H9 (cell line): Measurements from ENCODE around the gene MAP6. TPM values are rescaled to one million over a fixed set of nuclear protein-coding genes. Genes with fewer than 3 reads are reported as not detected.

Source experiments
- DNase-seq: peaks from one replicate; pipeline ENCODE4 v3.0.0-alpha.2; 2017
- H2AFZ ChIP-seq: one replicate; pipeline ENCODE4 v1.6.1; 2013; ENCODE audit warnings: mild to moderate bottlenecking, low read length, control low read depth, moderate library complexity
- H2AK5ac ChIP-seq: 2 replicates; pipeline ENCODE4 v1.6.1; 2013; ENCODE audit warnings: low read length, control low read depth, mixed read lengths; ENCODE audit not compliant: insufficient read length
- H2BK120ac ChIP-seq: one replicate; pipeline ENCODE4 v1.6.1; 2013; ENCODE audit warnings: low read depth, mild to moderate bottlenecking, low read length, control low read depth, inconsistent platforms; ENCODE audit not compliant: poor library complexity, severe bottlenecking
- H2BK12ac ChIP-seq: 2 replicates; pipeline ENCODE4 v1.6.1; 2013; ENCODE audit warnings: low read length, control low read depth, mixed read lengths, low read depth; ENCODE audit not compliant: insufficient read length
- H2BK15ac ChIP-seq: 2 replicates; pipeline ENCODE4 v1.6.1; 2013; ENCODE audit warnings: low read depth, low read length, control low read depth
- H2BK20ac ChIP-seq: one replicate; pipeline ENCODE4 v1.6.1; 2013; ENCODE audit warnings: low read depth, mild to moderate bottlenecking, low read length, control low read depth, inconsistent platforms; ENCODE audit not compliant: poor library complexity, severe bottlenecking
- H2BK5ac ChIP-seq: 2 replicates; pipeline ENCODE4 v1.6.1; 2013; ENCODE audit warnings: low read length, control low read depth, mixed read lengths; ENCODE audit not compliant: insufficient read length
- H3K14ac ChIP-seq: 2 replicates; pipeline ENCODE4 v1.6.1; 2013; ENCODE audit warnings: low read length, control low read depth; ENCODE audit not compliant: insufficient read depth
- H3K18ac ChIP-seq: 2 replicates; pipeline ENCODE4 v1.6.1; 2013; ENCODE audit warnings: low read depth, mild to moderate bottlenecking, mixed read lengths, low read length, control low read depth; ENCODE audit not compliant: insufficient read length
- H3K23ac ChIP-seq: 2 replicates; pipeline ENCODE4 v1.6.1; 2013; ENCODE audit warnings: low read length, control low read depth, mixed read lengths, low read depth; ENCODE audit not compliant: insufficient read length
- H3K23me2 ChIP-seq: 2 replicates; pipeline ENCODE4 v1.6.1; 2013; ENCODE audit warnings: low read depth, mild to moderate bottlenecking, mixed read lengths, low read length, control low read depth; ENCODE audit not compliant: insufficient read length, poor library complexity, severe bottlenecking
- H3K27ac ChIP-seq: 2 replicates; pipeline ENCODE4 v1.5.1; 2013; ENCODE audit warnings: low read length, control low read depth, mixed read lengths, low read depth; ENCODE audit not compliant: insufficient read length
- H3K27me3 ChIP-seq: 2 replicates; pipeline ENCODE4 v1.6.1; 2013; ENCODE audit warnings: low read length, control low read depth, inconsistent platforms; ENCODE audit not compliant: insufficient read depth
- H3K4ac ChIP-seq: 2 replicates; pipeline ENCODE4 v1.6.1; 2013; ENCODE audit warnings: low read depth, mild to moderate bottlenecking, control low read depth, inconsistent platforms, low read length, moderate library complexity
- H3K4me1 ChIP-seq: 2 replicates; pipeline ENCODE4 v1.6.1; 2013; ENCODE audit warnings: low read length, control low read depth, inconsistent platforms; ENCODE audit not compliant: insufficient read depth
- H3K4me2 ChIP-seq: 2 replicates; pipeline ENCODE4 v1.6.1; 2013; ENCODE audit warnings: low read length, control low read depth, mixed read lengths; ENCODE audit not compliant: insufficient read length, insufficient read depth
- H3K56ac ChIP-seq: 2 replicates; pipeline ENCODE4 v1.6.1; 2013; ENCODE audit warnings: low read depth, mild to moderate bottlenecking, mixed read lengths, low read length, control low read depth; ENCODE audit not compliant: insufficient read length
- H3K79me1 ChIP-seq: 2 replicates; pipeline ENCODE4 v1.6.1; 2013; ENCODE audit warnings: low read depth, mild to moderate bottlenecking, moderate library complexity, low read length, control low read depth, inconsistent platforms; ENCODE audit not compliant: insufficient read depth, poor library complexity, severe bottlenecking
- H3K79me2 ChIP-seq: 2 replicates; pipeline ENCODE4 v1.6.1; 2013; ENCODE audit warnings: low read length, control low read depth, inconsistent platforms; ENCODE audit not compliant: insufficient read depth
- H3K9ac ChIP-seq: 2 replicates; pipeline ENCODE4 v1.6.1; 2013; ENCODE audit warnings: low read length, control low read depth, mixed read lengths; ENCODE audit not compliant: insufficient read length; ENCODE audit errors: extremely low read depth
- H3K9me3 ChIP-seq: one replicate; pipeline ENCODE4 v1.6.1; 2013; ENCODE audit warnings: low read depth, low read length, inconsistent platforms; ENCODE audit not compliant: control insufficient read depth
- H3T11ph ChIP-seq: one replicate; pipeline ENCODE4 v1.6.1; 2013; ENCODE audit warnings: mild to moderate bottlenecking, low read length, control low read depth, inconsistent platforms
- H4K20me1 ChIP-seq: one replicate; pipeline ENCODE4 v1.6.1; 2013; ENCODE audit not compliant: control insufficient read depth, insufficient read length, insufficient read depth
- H4K5ac ChIP-seq: 2 replicates; pipeline ENCODE4 v1.6.1; 2013; ENCODE audit warnings: low read depth, mild to moderate bottlenecking, mixed read lengths, low read length, control low read depth; ENCODE audit not compliant: insufficient read length
- H4K8ac ChIP-seq: replicated peaks from 2 replicates; pipeline ENCODE4 v1.6.1; 2013; ENCODE audit warnings: low read length, control low read depth, mixed read lengths, low read depth; ENCODE audit not compliant: insufficient read length
- H4K91ac ChIP-seq: 2 replicates; pipeline ENCODE4 v1.6.1; 2013; ENCODE audit warnings: low read depth, mild to moderate bottlenecking, moderate library complexity, mixed read lengths, low read length, control low read depth; ENCODE audit not compliant: insufficient read length
- H3K27ac Mint-ChIP-seq, 3 experiments: 2 replicates in 2 of 3; 3 replicates in 1 of 3; pipeline ENCODE4 v1.8.0; 2020 to 2021; ENCODE audit warnings: mixed read lengths in 3 of 3, mild to moderate bottlenecking in 1 of 3, moderate library complexity in 1 of 3
- H3K27me3 Mint-ChIP-seq: 2 replicates; pipeline ENCODE4 v1.8.0; 2021; ENCODE audit warnings: low read depth, mild to moderate bottlenecking, moderate library complexity, mixed read lengths
- H3K36me3 Mint-ChIP-seq, 3 experiments: 2 replicates in 2 of 3; 3 replicates in 1 of 3; pipeline ENCODE4 v1.8.0; 2020 to 2021; ENCODE audit warnings: low read depth in 3 of 3, mixed read lengths in 3 of 3; ENCODE audit not compliant: insufficient read depth in 1 of 3
- H3K4me1 Mint-ChIP-seq, 2 experiments: 2 replicates each; pipeline ENCODE4 v1.8.0; 2020; ENCODE audit warnings: mixed read lengths in 2 of 2
- H3K4me3 Mint-ChIP-seq, 2 experiments: 2 replicates in 1 of 2; 3 replicates in 1 of 2; pipeline ENCODE4 v1.8.0; 2020 to 2021; ENCODE audit warnings: mild to moderate bottlenecking in 2 of 2, mixed read lengths in 2 of 2, moderate library complexity in 1 of 2
- H3K9me3 Mint-ChIP-seq, 2 experiments: 2 replicates in 1 of 2; 3 replicates in 1 of 2; pipeline ENCODE4 v1.8.0; 2020; ENCODE audit warnings: mild to moderate bottlenecking in 2 of 2, mixed read lengths in 2 of 2, moderate library complexity in 1 of 2
- CTCF ChIP-seq: fragments of 200-600 bp; sonication (generic); conservative IDR thresholded peaks from 3 replicates; pipeline ENCODE4 v1.8.0; 2021; ENCODE audit warnings: antibody characterized with exemption, mild to moderate bottlenecking
- whole genome bisulfite sequencing: extraction: QIAGEN DNeasy Blood & Tissue Kit; methylation state at CpG from one replicate; pipeline ENCODE4 v1.1.7; 2013; ENCODE audit warnings: missing lambda C conversion rate, low lambda C conversion rate, mixed read lengths; ENCODE audit not compliant: insufficient read length; ENCODE audit errors: extremely low coverage; 5-methylcytosine and 5-hydroxymethylcytosine counted together
- total RNA-seq: library from RNA; stranded (reverse); gene quantifications from 2 replicates; pipeline ENCODE4 v1.2.1, GENCODE V29; 2021

Gene MAP6
- total RNA-seq, 1 experiment from 2014 or later = 0.77 TPM

- H4K91ac ChIP-seq = no peak overlapping the region
- no peak overlapping the region for H2BK120ac ChIP-seq
- no peak overlapping the region for H3K9ac ChIP-seq
- H2BK12ac ChIP-seq = no peak overlapping the region
- no peak overlapping the region for H2BK20ac ChIP-seq
- H2AK5ac ChIP-seq = no peak overlapping the region
- no peak overlapping the region for H3T11ph ChIP-seq
- H3K23me2 ChIP-seq = no peaks in the 10 kb centered on the region
- H3K4me2 ChIP-seq = no peak overlapping the region
- H4K20me1 ChIP-seq = no peaks in the 10 kb centered on the region
- no peaks in the 10 kb centered on the region for H3K4me1 ChIP-seq
- peaks cover 6% of the 10 kb centered on the region for H3K27me3 Mint-ChIP-seq
- no peak for DNase-seq
- H2BK5ac ChIP-seq = no peak overlapping the region
- no peak overlapping the region for H3K4ac ChIP-seq
- TF ChIP-seq CTCF = no peak
- H4K5ac ChIP-seq = no peak overlapping the region
- H4K8ac ChIP-seq = no peak overlapping the region
- no peak overlapping the region for H2BK15ac ChIP-seq
- H3K14ac ChIP-seq = no peak overlapping the region
- peaks cover 8 to 16% of the 10 kb centered on the region in 2 experiments for H3K4me1 Mint-ChIP-seq
- H3K27ac ChIP-seq = no peak overlapping the region
- H3K79me1 ChIP-seq = no peaks in the 10 kb centered on the region
- H3K79me2 ChIP-seq = no peaks in the 10 kb centered on the region
- no peaks in the 10 kb centered on the region for H3K9me3 Mint-ChIP-seq
- H3K27me3 ChIP-seq = no peaks in the 10 kb centered on the region
- no peak overlapping the region for H3K56ac ChIP-seq
- H3K36me3 Mint-ChIP-seq = no peaks in the 10 kb centered on the region
- no peaks in the 10 kb centered on the region for H3K9me3 ChIP-seq
- H3K4me3 Mint-ChIP-seq = no peak overlapping the region
- no peak overlapping the region for H2AFZ ChIP-seq
- WGBS = no CpG with 5 or more reads among the region's 5 CpGs
- no peak overlapping the region for H3K27ac Mint-ChIP-seq
- H3K23ac ChIP-seq = no peak overlapping the region
- no peak overlapping the region for H3K18ac ChIP-seq
Observed at GRCh38 chr11:75537740-75538139, 131.1 kb downstream of the MAP6 start.

Other genes with a start within 250 kb of the MAP6 start
- gene KLHL35, start 235.8 kb downstream of the MAP6 start, total RNA-seq = 0.72 and 0.83 TPM in 2 replicates
- gene GDPD5, start 143.1 kb downstream of the MAP6 start, total RNA-seq = 6.9 and 7.8 TPM in 2 replicates
- gene SERPINH1, start 106.8 kb downstream of the MAP6 start, total RNA-seq = 253 and 263 TPM in 2 replicates
- gene MOGAT2, start 48.8 kb upstream of the MAP6 start, total RNA-seq = not detected in 2 replicates
- 2.6 and 2.8 TPM in 2 replicates for gene DGAT2, start 99.7 kb upstream of the MAP6 start, total RNA-seq
- gene UVRAG, start 146.2 kb upstream of the MAP6 start, total RNA-seq = 15.0 and 18.5 TPM in 2 replicates